Hepatocyte (in vitro differentiated cells): Measurements from ENCODE around the gene PEMT. TPM values are rescaled to one million over a fixed set of nuclear protein-coding genes. Genes with fewer than 3 reads are reported as not detected.

Experiments
- DNase-seq: peaks from one replicate; pipeline ENCODE4 v3.0.0-alpha.2; 2016; ENCODE audit warnings: low spot score
- H2AFZ ChIP-seq: fragments of 200-600 bp; sonication (generic); 2 replicates; pipeline ENCODE4 v1.6.0; 2016; ENCODE audit warnings: antibody characterized with exemption, mild to moderate bottlenecking
- H3K27ac ChIP-seq: fragments of 200-600 bp; sonication (generic); 2 replicates; pipeline ENCODE4 v1.5.1; 2016; ENCODE audit warnings: mild to moderate bottlenecking
- H3K27me3 ChIP-seq: fragments of 200-600 bp; sonication (generic); 2 replicates; pipeline ENCODE4 v1.6.1; 2016
- H3K36me3 ChIP-seq: fragments of 200-600 bp; sonication (generic); replicated peaks from 2 replicates; pipeline ENCODE4 v1.5.1; 2016; ENCODE audit warnings: low read depth; ENCODE audit not compliant: insufficient read depth
- H3K4me1 ChIP-seq: fragments of 200-600 bp; sonication (generic); 2 replicates; pipeline ENCODE4 v1.5.1; 2016; ENCODE audit warnings: mild to moderate bottlenecking, moderate library complexity; ENCODE audit not compliant: insufficient read depth
- H3K4me2 ChIP-seq: fragments of 200-600 bp; sonication (generic); 2 replicates; pipeline ENCODE4 v1.6.0; 2016
- H3K4me3 ChIP-seq: fragments of 200-600 bp; sonication (generic); 2 replicates; pipeline ENCODE4 v1.5.1; 2016; ENCODE audit warnings: mild to moderate bottlenecking
- H3K79me2 ChIP-seq: fragments of 200-600 bp; sonication (generic); 2 replicates; pipeline ENCODE4 v1.6.0; 2017; ENCODE audit warnings: mild to moderate bottlenecking
- H3K9me2 ChIP-seq: fragments of 200-600 bp; sonication (generic); replicated peaks from 2 replicates; pipeline ENCODE4 v1.6.0; 2017; ENCODE audit warnings: mild to moderate bottlenecking; ENCODE audit not compliant: insufficient read depth
- H3K9me3 ChIP-seq: fragments of 200-600 bp; sonication (generic); 2 replicates; pipeline ENCODE4 v1.5.1; 2016; ENCODE audit warnings: low read depth, mild to moderate bottlenecking
- H4K20me1 ChIP-seq: fragments of 200-600 bp; sonication (generic); 2 replicates; pipeline ENCODE4 v1.6.0; 2016; ENCODE audit warnings: mild to moderate bottlenecking; ENCODE audit not compliant: insufficient read depth, poor library complexity, severe bottlenecking
- CTCF ChIP-seq: fragments of 200-600 bp; sonication (generic); IDR thresholded peaks from 2 replicates; pipeline ENCODE4 v1.5.1; 2016; ENCODE audit warnings: antibody characterized with exemption, mild to moderate bottlenecking; ENCODE audit not compliant: poor library complexity
- EZH2 ChIP-seq: fragments of 200-600 bp; sonication (generic); IDR thresholded peaks from 2 replicates; pipeline ENCODE4 v1.6.1; 2016; ENCODE audit warnings: antibody characterized with exemption, mild to moderate bottlenecking, borderline replicate concordance
- EZH2phosphoT487 ChIP-seq: fragments of 200-600 bp; sonication (generic); IDR thresholded peaks from one replicate; pipeline ENCODE4 v1.6.1; 2018; ENCODE audit warnings: antibody characterized with exemption, mild to moderate bottlenecking, low read depth, moderate library complexity; ENCODE audit not compliant: unreplicated experiment, severe bottlenecking
- WGBS: methylation state at CpG from one replicate; pipeline ENCODE4 v1.1.6; 2016; ENCODE audit warnings: low lambda C conversion rate; ENCODE audit errors: missing lambda C conversion rate; 5-methylcytosine and 5-hydroxymethylcytosine counted together
- polyA plus RNA-seq: library from polyadenylated mRNA; unstranded; fragments of >200 nt; fragmentation: Nextera tagmentation; extraction: Ambion mirVana; gene quantifications from 2 replicates; pipeline ENCODE4 v1.2.1, GENCODE V29; 2016
- total RNA-seq: library from RNA; depleted of rRNA; stranded (reverse); fragments of >200 nt; gene quantifications from 2 replicates; pipeline ENCODE4 v1.2.3, GENCODE V29; 2014

Gene PEMT
- total and polyA plus RNA-seq, 2 experiments from 2014 or later = 50.1 to 70.4 TPM

- Histone ChIP-seq H3K4me3 (no peak overlapping the region), H3K9me3 (no peaks in the 10 kb centered on the region), H3K79me2 (no peaks in the 10 kb centered on the region), H3K27me3 (no peaks in the 10 kb centered on the region), H3K27ac (peak overlapping the region; percentile 71), H4K20me1 (no peaks in the 10 kb centered on the region), H3K4me2 (peak overlapping the region; percentile 2), H3K4me1 (peaks cover 34% of the 10 kb centered on the region), H3K9me2 (no peaks in the 10 kb centered on the region), H2AFZ (no peak overlapping the region), H3K36me3 (no peaks in the 10 kb centered on the region)
- 80% methylated on average over 7 of the region's 7 CpGs for WGBS
- TF ChIP-seq CTCF = peak; percentile 47
- TF ChIP-seq EZH2 = no peak
- DNase-seq = peak; percentile 70
Observed at GRCh38 chr17:17570140-17570797, 21.2 kb downstream of the PEMT start.

GRCh38 chr17:17569691-17570090, 21.8 kb downstream of the PEMT start:
- DNase-seq = no peak
- whole genome bisulfite sequencing = 84% methylated on average over 4 of the region's 4 CpGs
- TF ChIP-seq EZH2 (no peak), CTCF (no peak), EZH2phosphoT487 (no peak)

GRCh38 chr17:17568772-17569195, 22.7 kb downstream of the PEMT start:
- no peaks in the 10 kb centered on the region for H3K79me2 ChIP-seq
- TF ChIP-seq EZH2phosphoT487 (no peak), EZH2 (no peak), CTCF (peak; percentile 72)
- H3K9me2 ChIP-seq = no peaks in the 10 kb centered on the region
- no peak overlapping the region for H2AFZ ChIP-seq
- H3K4me1 ChIP-seq = peaks cover 26% of the 10 kb centered on the region
- no peaks in the 10 kb centered on the region for H3K36me3 ChIP-seq
- DNase-seq = peak; percentile 81
- no peaks in the 10 kb centered on the region for H3K27me3 ChIP-seq
- no peaks in the 10 kb centered on the region for H3K9me3 ChIP-seq
- no peak overlapping the region for H3K4me2 ChIP-seq
- no peaks in the 10 kb centered on the region for H4K20me1 ChIP-seq
- H3K4me3 ChIP-seq = no peak overlapping the region
- 61% methylated on average over 6 of the region's 6 CpGs for WGBS
- H3K27ac ChIP-seq = no peak overlapping the region

More at GRCh38 chr17:17569691-17570090, 21.8 kb downstream of the PEMT start:
- H3K4me1 ChIP-seq = peaks cover 28% of the 10 kb centered on the region
- no peaks in the 10 kb centered on the region for H4K20me1 ChIP-seq
- H3K27me3 ChIP-seq = no peaks in the 10 kb centered on the region
- H3K4me2 ChIP-seq = no peak overlapping the region
- no peak overlapping the region for H3K27ac ChIP-seq
- H3K4me3 ChIP-seq = no peak overlapping the region
- H3K79me2 ChIP-seq = no peaks in the 10 kb centered on the region
- no peaks in the 10 kb centered on the region for H3K9me3 ChIP-seq
- H3K36me3 ChIP-seq = no peaks in the 10 kb centered on the region
- H3K9me2 ChIP-seq = no peaks in the 10 kb centered on the region
- no peak overlapping the region for H2AFZ ChIP-seq
